IPS-15b (cell line): ENCODE measurements around the gene LAYN.

Experiments used
- H3K27me3 ChIP-seq: one replicate; pipeline ENCODE4 v1.6.1; 2013; ENCODE audit warnings: low read length; ENCODE audit not compliant: control insufficient read depth, insufficient read depth
- H3K36me3 ChIP-seq: one replicate; pipeline ENCODE4 v1.6.1; 2013; ENCODE audit warnings: low read length; ENCODE audit not compliant: control insufficient read depth, insufficient read depth
- H3K4me1 ChIP-seq: one replicate; pipeline ENCODE4 v1.6.1; 2013; ENCODE audit warnings: mild to moderate bottlenecking, low read length; ENCODE audit not compliant: control insufficient read depth, insufficient read depth
- H3K4me3 ChIP-seq: one replicate; pipeline ENCODE4 v1.5.1; 2013; ENCODE audit warnings: low read depth, low read length
- H3K9ac ChIP-seq: one replicate; pipeline ENCODE4 v1.6.1; 2013; ENCODE audit warnings: low read depth, mild to moderate bottlenecking, low read length
- H3K9me3 ChIP-seq: one replicate; pipeline ENCODE4 v1.6.1; 2013; ENCODE audit warnings: mild to moderate bottlenecking, low read length; ENCODE audit not compliant: control insufficient read depth, insufficient read depth

The LAYN gene

GRCh38 chr11:111550258-111550657, 9.7 kb downstream of the LAYN start:
- Histone ChIP-seq H3K9me3 (no peaks in the 10 kb centered on the region), H3K9ac (no peak overlapping the region), H3K4me1 (peaks cover 10% of the 10 kb centered on the region), H3K27me3 (no peaks in the 10 kb centered on the region), H3K4me3 (no peak overlapping the region), H3K36me3 (no peaks in the 10 kb centered on the region)

- no peaks in the 10 kb centered on the region for H3K36me3 ChIP-seq
- peaks cover 4% of the 10 kb centered on the region for H3K9me3 ChIP-seq
- no peak overlapping the region for H3K4me3 ChIP-seq
- no peaks in the 10 kb centered on the region for H3K27me3 ChIP-seq
- H3K4me1 ChIP-seq = peaks cover 6% of the 10 kb centered on the region
- H3K9ac ChIP-seq = no peak overlapping the region
Observed at GRCh38 chr11:111554532-111554931, 14.0 kb downstream of the LAYN start.

- Histone ChIP-seq H3K9me3 (peaks cover 4% of the 10 kb centered on the region), H3K27me3 (no peaks in the 10 kb centered on the region), H3K9ac (no peak overlapping the region), H3K36me3 (no peaks in the 10 kb centered on the region), H3K4me1 (no peaks in the 10 kb centered on the region), H3K4me3 (no peak overlapping the region)
Observed at GRCh38 chr11:111555255-111555654, 14.7 kb downstream of the LAYN start.

GRCh38 chr11:111557425-111558111, 17.0 kb downstream of the LAYN start:
- Histone ChIP-seq H3K4me1 (peaks cover 4% of the 10 kb centered on the region), H3K4me3 (no peak overlapping the region), H3K9me3 (peaks cover 4% of the 10 kb centered on the region), H3K36me3 (no peaks in the 10 kb centered on the region), H3K27me3 (no peaks in the 10 kb centered on the region), H3K9ac (no peak overlapping the region)

- Histone ChIP-seq H3K4me1 (peaks cover 4% of the 10 kb centered on the region), H3K27me3 (no peaks in the 10 kb centered on the region), H3K4me3 (no peak overlapping the region)
Observed at GRCh38 chr11:111559800-111560464, 19.4 kb downstream of the LAYN start.

GRCh38 chr11:111560800-111561199, 20.3 kb downstream of the LAYN start:
- Histone ChIP-seq H3K9ac (no peak overlapping the region), H3K27me3 (no peaks in the 10 kb centered on the region), H3K4me1 (peaks cover 4% of the 10 kb centered on the region), H3K4me3 (no peak overlapping the region), H3K36me3 (no peaks in the 10 kb centered on the region), H3K9me3 (peaks cover 4% of the 10 kb centered on the region)

More at GRCh38 chr11:111559800-111560464, 19.4 kb downstream of the LAYN start:
- H3K36me3 ChIP-seq = no peaks in the 10 kb centered on the region
- H3K9me3 ChIP-seq = peaks cover 4% of the 10 kb centered on the region
- no peak overlapping the region for H3K9ac ChIP-seq

- no peak overlapping the region for H3K9ac ChIP-seq
- no peaks in the 10 kb centered on the region for H3K27me3 ChIP-seq
- no peaks in the 10 kb centered on the region for H3K9me3 ChIP-seq
- no peak overlapping the region for H3K4me3 ChIP-seq
- no peaks in the 10 kb centered on the region for H3K36me3 ChIP-seq
- H3K4me1 ChIP-seq = peaks cover 7% of the 10 kb centered on the region
Observed at GRCh38 chr11:111561306-111561705, 20.8 kb downstream of the LAYN start.

- Histone ChIP-seq H3K27me3 (no peaks in the 10 kb centered on the region), H3K9ac (no peak overlapping the region), H3K36me3 (no peaks in the 10 kb centered on the region), H3K4me3 (no peak overlapping the region), H3K9me3 (no peaks in the 10 kb centered on the region), H3K4me1 (peaks cover 12% of the 10 kb centered on the region)
Observed at GRCh38 chr11:111561791-111562325, 21.3 kb downstream of the LAYN start.

- H3K9ac ChIP-seq = no peak overlapping the region
- no peaks in the 10 kb centered on the region for H3K27me3 ChIP-seq
- H3K4me3 ChIP-seq = no peak overlapping the region
- no peaks in the 10 kb centered on the region for H3K9me3 ChIP-seq
- peaks cover 12% of the 10 kb centered on the region for H3K4me1 ChIP-seq
- no peaks in the 10 kb centered on the region for H3K36me3 ChIP-seq
Observed at GRCh38 chr11:111562692-111563389, 22.3 kb downstream of the LAYN start.

GRCh38 chr11:111565114-111565720, 24.7 kb downstream of the LAYN start:
- Histone ChIP-seq H3K4me1 (peaks cover 12% of the 10 kb centered on the region), H3K36me3 (no peaks in the 10 kb centered on the region), H3K9me3 (no peaks in the 10 kb centered on the region), H3K4me3 (no peak overlapping the region), H3K27me3 (no peaks in the 10 kb centered on the region), H3K9ac (no peak overlapping the region)

GRCh38 chr11:111566324-111566723, 25.8 kb downstream of the LAYN start:
- peaks cover 12% of the 10 kb centered on the region for H3K4me1 ChIP-seq
- no peak overlapping the region for H3K4me3 ChIP-seq
- H3K27me3 ChIP-seq = no peaks in the 10 kb centered on the region
- no peak overlapping the region for H3K9ac ChIP-seq
- H3K36me3 ChIP-seq = no peaks in the 10 kb centered on the region
- H3K9me3 ChIP-seq = no peaks in the 10 kb centered on the region
